ENCODE results near the gene TNFAIP1.

DNA sequence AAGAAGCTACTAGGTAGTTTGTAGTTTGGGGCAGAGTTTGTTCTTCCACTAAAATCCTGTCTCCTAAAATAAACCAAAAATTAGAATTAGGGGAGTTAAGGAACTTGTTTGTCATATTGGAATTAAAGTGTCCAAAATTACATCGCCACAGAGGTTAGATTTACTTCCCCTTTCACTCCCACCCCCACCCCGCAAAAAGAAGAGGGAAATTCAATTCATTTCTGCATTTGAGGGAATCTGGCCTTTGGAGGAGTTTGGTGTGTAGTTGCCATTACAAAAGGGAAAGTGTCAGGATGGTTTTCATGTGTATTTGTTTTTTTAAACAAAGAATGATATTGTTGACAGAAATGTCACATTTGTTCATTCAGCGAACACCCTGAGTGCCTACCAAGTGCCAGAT lies 10.8 kb upstream of the TNFAIP1 start:
- TF ChIP-seq, protein P1, sequence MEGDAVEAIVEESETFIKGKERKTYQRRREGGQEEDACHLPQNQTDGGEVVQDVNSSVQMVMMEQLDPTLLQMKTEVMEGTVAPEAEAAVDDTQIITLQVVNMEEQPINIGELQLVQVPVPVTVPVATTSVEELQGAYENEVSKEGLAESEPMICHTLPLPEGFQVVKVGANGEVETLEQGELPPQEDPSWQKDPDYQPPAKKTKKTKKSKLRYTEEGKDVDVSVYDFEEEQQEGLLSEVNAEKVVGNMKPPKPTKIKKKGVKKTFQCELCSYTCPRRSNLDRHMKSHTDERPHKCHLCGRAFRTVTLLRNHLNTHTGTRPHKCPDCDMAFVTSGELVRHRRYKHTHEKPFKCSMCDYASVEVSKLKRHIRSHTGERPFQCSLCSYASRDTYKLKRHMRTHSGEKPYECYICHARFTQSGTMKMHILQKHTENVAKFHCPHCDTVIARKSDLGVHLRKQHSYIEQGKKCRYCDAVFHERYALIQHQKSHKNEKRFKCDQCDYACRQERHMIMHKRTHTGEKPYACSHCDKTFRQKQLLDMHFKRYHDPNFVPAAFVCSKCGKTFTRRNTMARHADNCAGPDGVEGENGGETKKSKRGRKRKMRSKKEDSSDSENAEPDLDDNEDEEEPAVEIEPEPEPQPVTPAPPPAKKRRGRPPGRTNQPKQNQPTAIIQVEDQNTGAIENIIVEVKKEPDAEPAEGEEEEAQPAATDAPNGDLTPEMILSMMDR (conservative IDR thresholded peaks at IDR 0.05; ENCODE audit: low read length) = no peak
- no peak for TF ChIP-seq EZH2phosphoT487 (IDR thresholded peaks at IDR 0.05; ENCODE audit: borderline replicate concordance)
